DMS53 (cell line): Measurements from ENCODE around the gene RALA.

Experiments
- DNase-seq: peaks from one replicate; lab custom pipeline; 2025; lab: John Stamatoyannopoulos, UW

Gene RALA

GRCh38 chr7:39613577-39613976 lies 9.8 kb upstream of the RALA start:
- DNase-seq = no peak

GRCh38 chr7:39614299-39614698 lies 9.1 kb upstream of the RALA start:
- no peak for DNase-seq

GRCh38 chr7:39615350-39615975 lies 7.9 kb upstream of the RALA start:
- peak; percentile 13 for DNase-seq

- no peak for DNase-seq
Measured at GRCh38 chr7:39616138-39616537, 7.2 kb upstream of the RALA start.

GRCh38 chr7:39617005-39617404 lies 6.4 kb upstream of the RALA start:
- DNase-seq = no peak

- DNase-seq = no peak
Measured at GRCh38 chr7:39618868-39619267, 4.5 kb upstream of the RALA start.

GRCh38 chr7:39620486-39620885 lies 2.9 kb upstream of the RALA start:
- no peak for DNase-seq

GRCh38 chr7:39621261-39621660 lies 2.1 kb upstream of the RALA start:
- DNase-seq = no peak

GRCh38 chr7:39621784-39622411 lies 1.5 kb upstream of the RALA start:
- no peak for DNase-seq

- DNase-seq = no peak
Measured at GRCh38 chr7:39622609-39623008, 763 bp upstream of the RALA start.

- DNase-seq = peak; percentile 89
Measured at GRCh38 chr7:39623732-39624441, 515 bp downstream of the RALA start.

GRCh38 chr7:39624442-39624807 lies 1.1 kb downstream of the RALA start:
- DNase-seq = peak; percentile 37

- DNase-seq = no peak
Measured at GRCh38 chr7:39624935-39625694, 1.7 kb downstream of the RALA start.

GRCh38 chr7:39631736-39632308 lies 8.4 kb downstream of the RALA start:
- DNase-seq = no peak

GRCh38 chr7:39633563-39634477 lies 10.4 kb downstream of the RALA start:
- no peak for DNase-seq

- no peak for DNase-seq
Measured at GRCh38 chr7:39634478-39634805, 11.1 kb downstream of the RALA start.

GRCh38 chr7:39637400-39637799 lies 14.0 kb downstream of the RALA start:
- DNase-seq = no peak

- no peak for DNase-seq
Measured at GRCh38 chr7:39637963-39638485, 14.7 kb downstream of the RALA start.

- DNase-seq = no peak
Measured at GRCh38 chr7:39642896-39643295, 19.5 kb downstream of the RALA start.

GRCh38 chr7:39644170-39644569 lies 20.8 kb downstream of the RALA start:
- no peak for DNase-seq
